ENCODE results near the gene RNF138. TPM values are rescaled to one million over a fixed set of nuclear protein-coding genes. Genes with fewer than 3 reads are reported as not detected.

Gene RNF138
- total RNA-seq, 4 donors from 2014 or later = 4.9 to 23.7 (median 9.1) TPM

DNA sequence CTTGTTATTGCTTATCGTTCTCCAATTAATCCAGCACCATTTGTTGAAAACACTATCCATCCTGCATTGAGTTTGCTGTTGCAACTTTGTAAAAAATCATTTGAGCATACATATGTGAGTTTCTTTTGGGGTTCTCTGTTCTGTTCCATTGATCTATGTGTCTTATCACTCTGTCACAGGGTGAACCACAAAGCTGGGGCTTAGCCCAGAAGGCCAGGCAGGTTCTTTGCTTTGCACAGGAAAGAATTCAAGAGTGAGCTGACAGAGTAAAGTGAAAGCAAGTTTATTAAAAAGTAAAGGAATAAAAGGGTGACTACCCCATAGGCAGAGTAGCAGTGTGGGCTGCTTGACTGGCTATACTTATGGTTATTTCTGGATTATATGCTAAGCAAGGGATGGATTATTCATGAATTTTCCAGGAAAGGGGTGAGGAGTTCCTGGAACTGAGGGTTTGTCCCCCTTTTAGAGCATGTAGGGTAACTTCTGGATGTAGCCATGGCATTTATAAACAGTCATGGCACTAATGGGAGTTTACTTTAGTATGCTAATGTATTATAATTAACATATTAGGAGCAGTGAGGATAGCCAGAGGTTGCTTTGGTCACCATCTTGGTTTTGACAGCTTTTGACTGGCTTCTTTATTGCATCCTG, 46.8 kb downstream of the RNF138 start:
- H3K27me3 ChIP-seq = no peaks in the 10 kb centered on the region
- TF ChIP-seq, protein P1, sequence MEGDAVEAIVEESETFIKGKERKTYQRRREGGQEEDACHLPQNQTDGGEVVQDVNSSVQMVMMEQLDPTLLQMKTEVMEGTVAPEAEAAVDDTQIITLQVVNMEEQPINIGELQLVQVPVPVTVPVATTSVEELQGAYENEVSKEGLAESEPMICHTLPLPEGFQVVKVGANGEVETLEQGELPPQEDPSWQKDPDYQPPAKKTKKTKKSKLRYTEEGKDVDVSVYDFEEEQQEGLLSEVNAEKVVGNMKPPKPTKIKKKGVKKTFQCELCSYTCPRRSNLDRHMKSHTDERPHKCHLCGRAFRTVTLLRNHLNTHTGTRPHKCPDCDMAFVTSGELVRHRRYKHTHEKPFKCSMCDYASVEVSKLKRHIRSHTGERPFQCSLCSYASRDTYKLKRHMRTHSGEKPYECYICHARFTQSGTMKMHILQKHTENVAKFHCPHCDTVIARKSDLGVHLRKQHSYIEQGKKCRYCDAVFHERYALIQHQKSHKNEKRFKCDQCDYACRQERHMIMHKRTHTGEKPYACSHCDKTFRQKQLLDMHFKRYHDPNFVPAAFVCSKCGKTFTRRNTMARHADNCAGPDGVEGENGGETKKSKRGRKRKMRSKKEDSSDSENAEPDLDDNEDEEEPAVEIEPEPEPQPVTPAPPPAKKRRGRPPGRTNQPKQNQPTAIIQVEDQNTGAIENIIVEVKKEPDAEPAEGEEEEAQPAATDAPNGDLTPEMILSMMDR (IDR thresholded peaks at IDR 0.05 in 4 of 5, conservative IDR thresholded peaks at IDR 0.05 in 1 of 5) = no peak
- no peak for TF ChIP-seq POLR2A (IDR thresholded peaks at IDR 0.05)
- DNase-seq (no peak), ATAC-seq (no peak)
- in situ Hi-C loops (cut with MboI; ENCODE audit: low sequenced_read_pairs in 4 of 4) (no loop called here), intact Hi-C loops (cut with DNase I; ENCODE audit: low total_unique reads) (no loop called here)
- H3K4me1 ChIP-seq = no peaks in the 10 kb centered on the region
- no peak overlapping the region for H3K27ac ChIP-seq
- H3K4me3 ChIP-seq = no peak overlapping the region
- no peaks in the 10 kb centered on the region for H3K36me3 ChIP-seq
- no peaks in the 10 kb centered on the region for H3K9me3 ChIP-seq

DNA sequence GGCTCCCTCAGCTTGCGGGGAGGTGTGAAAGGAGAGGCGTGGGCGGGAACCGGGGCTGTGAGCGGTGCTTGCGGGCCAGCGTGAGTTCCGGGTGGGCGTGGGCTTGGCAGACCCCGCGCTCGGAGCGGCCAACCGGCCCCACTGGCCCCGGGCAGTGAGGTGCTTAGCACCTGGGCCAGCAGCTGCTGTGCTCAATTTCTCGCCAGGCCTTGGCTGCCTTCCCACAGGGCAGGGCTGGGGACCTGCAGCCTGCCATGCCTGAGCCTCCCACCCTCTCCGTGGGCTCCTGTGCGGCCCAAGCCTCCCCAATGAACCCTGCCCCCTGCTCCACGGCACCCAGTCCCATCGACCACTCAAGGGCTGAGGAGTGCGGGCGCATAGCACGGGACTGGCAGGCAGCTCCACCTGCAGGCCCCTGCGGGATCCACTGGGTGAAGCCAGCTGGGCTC, 48.2 kb downstream of the RNF138 start:
- H3K4me3 ChIP-seq = no peak overlapping the region
- no peaks in the 10 kb centered on the region for H3K9me3 ChIP-seq
- no peak for ATAC-seq

GRCh38 chr18:32148185-32148870, 56.7 kb downstream of the RNF138 start:
- in situ Hi-C loops (cut with MboI; ENCODE audit: low sequenced_read_pairs in 4 of 4) = no loop called here
- Histone ChIP-seq H3K9me3 (no peaks in the 10 kb centered on the region), H3K4me1 (no peaks in the 10 kb centered on the region), H3K27ac (no peak overlapping the region), H3K27me3 (no peaks in the 10 kb centered on the region), H3K4me3 (no peak overlapping the region), H3K36me3 (no peaks in the 10 kb centered on the region)
- intact Hi-C loops (cut with DNase I; ENCODE audit: low total_unique reads) = no loop called here
- ATAC-seq (no peak), DNase-seq (no peak)
- TF ChIP-seq POLR2A (IDR thresholded peaks at IDR 0.05) = no peak

More for the DNA sequence above, 48.2 kb downstream of the RNF138 start:
- no peak for DNase-seq
- Histone ChIP-seq H3K27me3 (no peaks in the 10 kb centered on the region), H3K27ac (no peak overlapping the region), H3K36me3 (no peaks in the 10 kb centered on the region), H3K4me1 (no peaks in the 10 kb centered on the region)
- TF ChIP-seq POLR2A (IDR thresholded peaks at IDR 0.05) = no peak
- TF ChIP-seq, protein P1 (IDR thresholded peaks at IDR 0.05 in 4 of 5, conservative IDR thresholded peaks at IDR 0.05 in 1 of 5) = no peak
- in situ Hi-C loops (cut with MboI; ENCODE audit: low sequenced_read_pairs in 4 of 4) = no loop called here
- intact Hi-C loops (cut with DNase I; ENCODE audit: low total_unique reads) = no loop called here

GRCh38 chr18:32152705-32153448, 61.2 kb downstream of the RNF138 start:
- no peak for TF ChIP-seq POLR2A (IDR thresholded peaks at IDR 0.05)
- TF ChIP-seq, protein P1 (IDR thresholded peaks at IDR 0.05 in 4 of 5, conservative IDR thresholded peaks at IDR 0.05 in 1 of 5) = no peak
- H3K36me3 ChIP-seq = no peaks in the 10 kb centered on the region
- intact Hi-C loops (cut with DNase I; ENCODE audit: low total_unique reads) (loop anchor here (10.0 kb wide), 1 partner anchor 122 kb away; no protein-coding TSS in a partner anchor), in situ Hi-C loops (cut with MboI; ENCODE audit: low sequenced_read_pairs in 4 of 4) (loop anchor here in 1 of 4 donors (10.0 kb wide), 1 partner anchor 322 kb away; the partner anchor contains the start of gene GAREM1)
- no peak for ATAC-seq
- H3K4me1 ChIP-seq = no peaks in the 10 kb centered on the region
- no peak overlapping the region for H3K27ac ChIP-seq
- no peak overlapping the region for H3K4me3 ChIP-seq
- no peaks in the 10 kb centered on the region for H3K27me3 ChIP-seq
- DNase-seq = no peak
- H3K9me3 ChIP-seq = no peaks in the 10 kb centered on the region

GRCh38 chr18:32156855-32157254, 65.2 kb downstream of the RNF138 start:
- Histone ChIP-seq H3K4me1 (no peaks in the 10 kb centered on the region), H3K27me3 (no peaks in the 10 kb centered on the region), H3K27ac (no peak overlapping the region), H3K4me3 (no peak overlapping the region), H3K36me3 (no peaks in the 10 kb centered on the region), H3K9me3 (no peaks in the 10 kb centered on the region)
- no peak for DNase-seq
- intact Hi-C loops (cut with DNase I; ENCODE audit: low total_unique reads) (loop anchor here (10.0 kb wide), 1 partner anchor 118 kb away; no protein-coding TSS in a partner anchor), in situ Hi-C loops (cut with MboI; ENCODE audit: low sequenced_read_pairs in 4 of 4) (loop anchor here in 2 of 4 donors (5.0 to 10.0 kb wide), 2 partner anchors 318 to 395 kb away; partner anchors contain the start of gene GAREM1 (in 1 of the 2))
- no peak for TF ChIP-seq POLR2A (IDR thresholded peaks at IDR 0.05)
- TF ChIP-seq, protein P1 (IDR thresholded peaks at IDR 0.05 in 4 of 5, conservative IDR thresholded peaks at IDR 0.05 in 1 of 5) = no peak
- no peak for ATAC-seq

Measured in gastrocnemius medialis (tissue), 4 donors.